LNCAP (cell line): ENCODE data around the gene SRGAP1.

Experiments
- CTCF ChIP-seq: fragments of 450-650 bp; IDR thresholded peaks from 2 replicates; pipeline ENCODE4 v1.5.1; 2017; ENCODE audit warnings: mild to moderate bottlenecking

SRGAP1 gene

DNA sequence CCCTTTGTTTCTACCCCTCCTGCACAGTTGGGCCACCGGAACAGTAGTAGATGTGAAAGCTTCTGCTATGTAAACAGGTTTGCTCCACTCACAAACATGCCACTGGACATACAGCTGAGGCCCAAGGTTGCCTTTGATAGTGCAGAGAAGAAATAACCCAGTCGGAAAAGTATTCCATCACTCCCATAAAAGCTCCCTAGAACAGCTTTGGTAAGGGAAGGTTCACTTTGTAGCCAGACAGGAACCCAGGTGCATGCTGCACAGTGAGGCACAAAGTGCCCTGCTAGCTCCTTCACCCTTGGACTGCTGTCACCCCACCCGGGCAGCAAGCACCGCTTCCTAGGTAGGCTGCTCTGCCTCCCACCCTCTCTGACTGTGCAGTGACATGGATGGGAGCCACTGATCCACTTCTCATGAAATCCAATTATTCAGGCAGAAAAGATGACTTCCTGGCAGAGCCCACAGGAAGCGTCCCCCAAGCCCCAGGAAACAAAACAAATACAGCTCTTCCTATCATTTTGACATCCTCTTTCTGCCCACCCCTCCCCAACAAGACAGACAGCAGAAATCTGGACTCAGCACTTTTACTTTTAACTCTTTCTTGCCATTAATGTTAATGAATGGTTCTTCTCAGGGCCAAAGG, 100.2 kb downstream of the SRGAP1 start:
- no peak for TF ChIP-seq CTCF

DNA sequence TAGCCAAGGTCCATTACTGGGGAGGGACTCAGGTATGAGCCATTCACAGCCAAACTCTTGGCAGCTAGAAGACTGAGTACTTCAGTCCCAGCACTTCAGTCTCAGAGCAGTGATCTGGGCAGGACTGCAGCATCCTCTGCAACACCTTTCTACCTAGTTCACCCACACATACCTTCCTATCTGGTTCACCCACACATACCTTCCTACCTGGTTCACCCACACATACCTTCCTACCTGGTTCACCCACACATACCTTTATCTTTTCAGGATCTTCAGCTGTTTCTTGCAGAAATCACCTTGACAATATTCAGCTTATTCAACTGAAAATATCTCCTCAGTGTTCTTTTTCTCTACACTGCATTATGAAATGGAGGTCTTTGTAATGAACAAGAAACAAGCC, 101.3 kb downstream of the SRGAP1 start:
- TF ChIP-seq CTCF: no peak

DNA sequence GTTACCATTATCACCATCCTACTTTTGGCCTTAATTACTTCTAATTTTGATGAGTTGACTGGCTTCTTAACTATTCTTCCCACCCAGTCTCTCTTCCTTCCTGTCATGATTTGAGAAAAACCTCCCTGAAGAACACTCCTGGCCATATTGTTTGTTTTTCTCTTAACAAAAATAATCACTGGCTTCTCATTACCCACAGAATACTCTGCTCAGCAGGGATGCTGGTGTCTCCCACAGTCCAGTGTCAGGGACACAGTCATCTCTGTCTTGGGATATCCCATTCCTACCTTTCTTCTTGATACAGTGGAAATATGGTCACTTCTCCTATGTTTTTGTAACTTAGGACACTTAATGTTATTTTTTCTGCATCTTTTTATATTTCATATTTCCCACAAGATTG, 103.7 kb downstream of the SRGAP1 start:
- no peak for TF ChIP-seq CTCF

DNA sequence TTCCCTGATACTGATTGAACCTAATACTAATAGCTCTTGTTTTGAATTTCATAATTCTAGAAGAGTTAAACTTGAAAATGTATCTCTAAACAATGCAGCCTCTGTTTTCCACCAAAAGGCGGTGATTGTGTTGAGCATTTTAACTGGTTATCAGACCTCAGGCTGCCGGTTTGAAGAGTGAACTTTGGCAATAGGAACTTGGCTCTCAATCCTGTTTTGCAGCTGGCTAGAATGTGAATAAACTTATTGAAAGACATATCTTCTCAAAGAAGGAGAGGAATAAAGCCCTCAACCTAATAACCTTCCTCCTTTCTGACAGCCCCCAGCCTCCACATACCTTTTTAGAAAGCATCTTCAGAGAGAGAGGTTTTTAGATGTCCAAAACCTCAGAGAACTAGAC, 105.4 kb downstream of the SRGAP1 start:
- TF ChIP-seq CTCF: no peak

DNA sequence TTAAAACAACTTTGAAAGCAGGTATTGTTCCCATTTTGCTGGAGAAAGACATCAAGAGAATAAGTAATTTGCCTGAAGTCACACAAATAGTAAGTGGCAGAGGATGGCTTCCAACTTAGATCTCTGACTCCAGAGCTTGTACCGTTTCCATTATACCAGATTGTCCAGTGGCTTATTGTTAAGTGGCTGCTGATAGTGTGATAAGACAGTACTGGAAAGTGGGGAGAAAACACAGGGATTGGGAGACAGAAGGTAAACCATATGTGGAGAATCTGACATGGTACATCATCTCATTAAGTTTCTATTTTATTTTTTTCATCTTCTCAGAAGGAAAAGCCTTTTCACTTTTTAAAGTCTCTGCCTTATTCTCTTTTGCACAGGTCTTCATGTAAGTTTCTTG, 108.5 kb downstream of the SRGAP1 start:
- TF ChIP-seq CTCF: no peak

DNA sequence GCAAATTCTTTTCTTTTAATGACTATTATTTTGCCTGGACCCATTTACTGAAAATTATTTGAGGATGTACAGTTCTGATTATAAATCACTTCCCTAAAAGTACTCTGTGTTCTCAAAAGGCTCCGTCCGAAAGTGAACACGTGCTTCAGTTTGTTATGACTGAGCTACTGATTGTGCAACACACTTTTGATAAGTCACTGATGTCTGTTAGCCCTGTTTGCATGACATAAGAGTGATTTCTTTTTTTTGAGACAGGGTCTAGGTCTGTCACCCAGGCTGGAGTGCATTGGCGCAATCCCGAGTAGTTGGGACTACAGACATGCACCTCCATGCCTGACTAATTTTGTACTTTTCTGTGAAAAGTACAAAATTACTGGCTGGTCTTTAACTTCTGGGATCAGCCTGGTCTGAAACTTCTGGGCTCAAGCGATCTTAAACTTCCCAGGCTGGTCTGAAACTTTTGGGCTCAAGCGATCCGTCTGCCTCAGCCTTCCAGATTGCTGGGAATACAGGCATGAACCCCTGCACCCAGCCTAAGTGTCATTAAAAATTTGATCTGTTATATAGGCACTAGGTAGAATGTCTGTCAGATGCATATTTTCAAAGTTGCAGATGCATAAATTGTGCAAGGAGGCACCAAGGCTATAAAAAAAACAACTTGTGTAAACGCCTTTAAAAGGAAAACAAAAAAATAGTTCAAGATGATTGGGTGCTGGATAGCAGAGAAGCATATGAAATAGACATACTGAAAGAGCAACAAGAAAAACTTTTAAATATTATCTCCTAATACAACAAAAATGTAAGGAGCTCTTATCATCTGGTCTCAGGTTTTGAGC, 111.5 kb downstream of the SRGAP1 start:
- TF ChIP-seq CTCF: no peak

DNA sequence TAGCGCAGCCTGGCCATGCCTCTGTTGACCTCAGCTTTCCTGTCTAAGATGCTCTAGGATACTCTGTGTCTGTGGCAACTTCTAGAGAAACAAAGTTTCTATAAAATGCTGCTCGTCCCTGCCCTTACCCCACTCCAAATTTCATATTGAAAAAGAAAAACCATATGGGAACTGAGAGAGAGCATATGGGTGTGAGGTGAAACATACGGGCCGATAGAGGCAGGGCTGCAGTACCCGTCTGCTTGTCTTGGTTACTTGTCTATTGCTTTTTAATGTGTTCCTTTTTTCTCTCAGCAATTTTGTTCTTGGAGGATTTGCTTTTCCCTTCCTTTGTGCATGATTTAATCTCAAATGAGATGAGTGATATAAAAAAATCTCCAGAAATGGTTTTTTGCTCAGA, 113.0 kb downstream of the SRGAP1 start:
- TF ChIP-seq CTCF: no peak
